HG02970 (cell line): ENCODE data around the gene NEU2.
A peak's percentile ranks its signal among the peaks of the same experiment; 100 is the strongest.
"Not testable (repeated sequence)": the region's sequence is repeated elsewhere in the genome, so short reads cannot be mapped to it uniquely, and the experiment has no call there.

Experiments
- ATAC-seq: cut with Tn5 transposase; IDR thresholded peaks from one replicate; pipeline ENCODE4 v1.9.1; 2021; ENCODE audit warnings: mild to moderate bottlenecking, moderate library complexity, moderate number of reproducible peaks; ENCODE audit not compliant: unreplicated experiment, low FRiP score

NEU2 gene

GRCh38 chr2:233053928-233054784 lies 21.7 kb downstream of the NEU2 start:
- ATAC-seq = no peak

- ATAC-seq = no peak
Observed at GRCh38 chr2:233055362-233055761, 22.9 kb downstream of the NEU2 start.

DNA sequence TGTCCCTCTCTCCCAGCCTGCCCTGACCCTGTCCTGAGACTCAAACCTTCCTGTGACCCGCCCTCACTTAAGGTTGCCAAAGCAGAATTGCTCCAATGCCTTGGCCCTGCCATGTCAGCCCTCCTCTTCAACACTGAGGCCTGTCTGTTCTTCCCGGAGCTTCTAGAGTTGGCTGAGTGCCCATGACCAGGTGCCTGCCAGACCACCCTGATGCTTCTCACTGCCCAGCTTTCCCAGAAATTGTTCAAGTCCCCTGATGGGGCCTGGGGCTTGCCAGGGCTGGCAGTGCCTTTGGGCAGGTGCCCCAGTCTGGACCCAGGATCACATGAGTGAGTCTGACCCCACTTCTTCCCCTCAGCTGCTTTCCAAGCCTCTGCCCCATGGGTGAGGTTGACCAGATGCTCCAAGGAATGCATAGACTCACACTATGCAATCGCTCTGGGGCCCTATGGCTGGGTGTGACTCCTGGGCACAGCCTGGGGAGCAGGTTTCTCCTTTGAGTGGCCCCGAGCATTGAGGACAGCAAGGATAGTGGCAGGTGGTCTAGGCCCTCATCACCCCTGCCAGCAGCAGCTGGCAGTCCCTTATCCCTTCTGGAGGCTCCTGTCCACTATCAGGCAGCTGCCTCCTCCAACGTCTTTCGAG lies 24.6 kb downstream of the NEU2 start:
- no peak for ATAC-seq

DNA sequence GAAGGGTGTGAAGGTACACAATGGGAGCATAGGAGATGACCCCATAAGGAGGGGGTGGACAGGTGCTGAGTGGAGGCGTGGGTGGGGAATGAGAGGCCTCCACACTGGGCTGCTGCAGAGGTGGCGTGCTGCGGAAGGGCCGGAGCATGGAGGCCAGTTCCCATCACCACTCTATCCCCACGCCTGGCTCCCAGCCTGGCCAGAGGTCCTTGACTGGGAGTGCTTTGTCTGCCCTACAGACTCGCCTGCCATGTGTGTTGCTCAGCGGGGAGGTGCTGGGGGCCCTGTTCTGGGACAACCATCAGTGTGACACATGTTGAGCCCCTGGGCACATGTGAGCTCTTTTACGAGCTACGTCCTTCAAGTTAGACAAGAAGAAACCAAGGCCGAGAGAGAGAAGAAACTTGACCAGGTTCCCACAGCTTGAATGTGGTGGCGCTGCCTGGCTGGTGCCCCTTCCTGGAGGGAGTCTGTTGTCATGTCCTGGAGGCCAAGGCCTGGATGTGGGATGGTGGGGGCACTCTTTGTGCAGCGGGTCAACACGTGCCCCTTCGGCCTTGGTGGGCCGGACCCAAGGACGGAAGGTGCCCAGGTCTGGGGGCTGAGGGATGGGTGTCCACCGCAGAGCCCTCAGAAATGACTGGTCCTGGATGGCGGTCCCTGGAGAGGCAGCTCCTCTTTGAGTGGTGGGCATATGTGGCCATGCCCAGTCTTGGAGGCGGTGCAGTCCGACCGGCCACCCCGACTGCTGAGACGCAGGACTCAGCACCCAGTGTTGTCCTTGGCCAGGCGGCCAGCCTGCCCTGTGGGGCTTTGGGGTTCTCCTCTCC lies 26.5 kb downstream of the NEU2 start:
- no peak for ATAC-seq

- ATAC-seq = no peak
Observed at GRCh38 chr2:233059547-233059796, 27.0 kb downstream of the NEU2 start.

GRCh38 chr2:233059797-233060500 lies 27.5 kb downstream of the NEU2 start, which contains the start of gene INPP5D:
TSS of gene INPP5D (plus strand) at chr2:233060342. CDS start at chr2:233060479, 137 bp downstream.
- ATAC-seq = peak; percentile 24

DNA sequence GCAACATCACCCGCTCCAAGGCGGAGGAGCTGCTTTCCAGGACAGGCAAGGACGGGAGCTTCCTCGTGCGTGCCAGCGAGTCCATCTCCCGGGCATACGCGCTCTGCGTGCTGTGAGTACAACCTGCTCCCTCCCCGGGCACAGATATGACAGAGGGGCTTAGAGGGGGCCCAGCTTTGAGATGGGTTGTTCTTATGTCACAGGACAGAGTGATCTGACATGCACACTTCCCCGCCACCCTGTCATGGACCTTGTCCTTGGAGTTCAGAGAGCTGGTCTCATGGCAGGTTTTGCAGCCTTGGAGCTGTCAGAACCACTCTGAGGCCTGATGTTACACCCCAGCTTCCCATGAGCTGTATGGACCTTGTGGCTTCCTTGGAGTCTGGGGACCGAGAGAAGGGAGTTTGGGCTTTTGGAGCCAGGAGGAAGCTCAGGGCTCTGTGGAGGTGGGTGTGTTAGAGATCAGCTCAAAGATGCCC lies 28.1 kb downstream of the NEU2 start:
- ATAC-seq = no peak

DNA sequence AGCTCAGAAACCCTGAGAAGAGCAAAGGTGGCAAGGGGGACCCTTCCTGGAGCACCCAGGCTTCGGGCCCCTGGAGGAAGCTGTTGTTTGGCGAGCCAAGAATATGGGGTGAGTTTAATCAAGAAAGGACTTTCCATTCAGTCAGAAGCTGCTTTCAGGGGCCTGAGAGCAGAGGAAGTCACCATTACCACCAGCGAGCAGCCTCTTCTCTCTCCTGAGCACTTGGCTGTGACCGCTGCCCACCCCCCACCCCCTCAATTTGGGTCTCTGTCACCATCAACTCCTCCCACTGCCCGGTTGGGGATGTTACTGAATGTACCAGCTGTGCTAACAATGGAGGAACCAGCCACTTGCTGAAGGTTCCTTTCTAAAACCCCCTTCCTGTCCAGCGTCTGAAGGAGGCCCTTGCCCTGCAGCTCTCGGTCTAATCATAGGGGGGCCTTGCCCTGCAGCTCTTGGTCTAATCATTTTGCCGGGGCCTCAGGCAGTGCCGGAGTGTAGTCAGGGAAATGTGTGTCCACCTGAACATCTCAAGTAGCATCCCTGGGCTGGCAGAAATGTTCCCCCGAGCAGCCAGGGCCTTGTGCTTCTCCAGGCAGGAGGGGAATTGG lies 28.6 kb downstream of the NEU2 start:
- no peak for ATAC-seq

- ATAC-seq = no peak
Observed at GRCh38 chr2:233061591-233062450, 29.3 kb downstream of the NEU2 start.

GRCh38 chr2:233062451-233062850 lies 30.0 kb downstream of the NEU2 start:
- no peak for ATAC-seq

DNA sequence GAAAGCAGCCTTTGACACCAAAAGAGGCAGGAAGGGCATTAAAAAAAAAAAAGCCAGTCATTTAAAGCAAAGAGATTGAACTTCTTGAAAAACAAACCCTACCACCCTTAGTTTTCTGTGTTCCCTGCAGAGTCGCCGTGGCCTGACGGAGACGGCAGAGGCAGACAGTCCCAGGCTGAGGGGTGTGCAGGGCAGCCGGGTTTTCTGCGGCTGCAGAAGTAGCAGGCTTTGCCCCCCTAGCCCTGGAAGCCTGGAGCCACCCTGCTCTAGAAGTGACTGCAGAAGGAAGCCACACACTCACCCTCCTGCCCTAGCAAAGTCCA lies 30.4 kb downstream of the NEU2 start:
- ATAC-seq = no peak

DNA sequence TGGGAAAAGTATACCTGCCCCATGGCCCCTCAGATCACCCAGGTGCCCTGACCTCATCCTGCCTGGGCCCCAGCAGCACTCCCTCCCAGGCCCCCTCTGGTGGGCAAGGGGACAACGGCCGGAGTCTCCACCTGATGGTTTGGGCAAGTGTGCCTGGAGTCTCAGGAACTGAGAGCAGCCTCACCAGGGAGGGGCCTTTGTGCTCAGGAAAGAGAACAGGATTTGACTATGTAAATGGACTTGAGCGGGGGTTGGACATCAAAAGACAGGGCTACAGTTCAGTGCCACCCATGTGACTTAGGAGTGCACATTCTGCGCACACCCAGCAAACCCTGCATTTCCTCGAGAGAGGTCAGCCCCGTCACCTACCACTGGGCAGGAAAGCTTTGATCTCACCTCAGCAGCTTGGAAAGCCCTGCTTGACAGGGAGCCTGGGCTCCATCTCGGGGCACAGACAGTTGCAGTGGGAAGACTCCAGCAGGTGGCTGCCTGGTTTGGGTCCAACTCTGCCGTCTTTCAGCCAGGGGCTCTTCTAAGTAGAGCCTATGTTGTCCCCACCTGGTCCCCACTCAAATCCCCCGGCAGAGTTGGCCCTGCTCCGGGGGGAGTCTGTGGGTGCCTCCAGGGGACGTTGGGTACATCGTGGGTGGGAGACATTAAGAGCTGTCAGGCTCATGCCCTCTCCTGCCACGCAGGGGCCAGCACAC lies 30.9 kb downstream of the NEU2 start:
- peak; percentile 39 for ATAC-seq

- no peak for ATAC-seq
Observed at GRCh38 chr2:233063976-233064411, 31.5 kb downstream of the NEU2 start.

- no peak for ATAC-seq
Observed at GRCh38 chr2:233064530-233065199, 32.2 kb downstream of the NEU2 start.

DNA sequence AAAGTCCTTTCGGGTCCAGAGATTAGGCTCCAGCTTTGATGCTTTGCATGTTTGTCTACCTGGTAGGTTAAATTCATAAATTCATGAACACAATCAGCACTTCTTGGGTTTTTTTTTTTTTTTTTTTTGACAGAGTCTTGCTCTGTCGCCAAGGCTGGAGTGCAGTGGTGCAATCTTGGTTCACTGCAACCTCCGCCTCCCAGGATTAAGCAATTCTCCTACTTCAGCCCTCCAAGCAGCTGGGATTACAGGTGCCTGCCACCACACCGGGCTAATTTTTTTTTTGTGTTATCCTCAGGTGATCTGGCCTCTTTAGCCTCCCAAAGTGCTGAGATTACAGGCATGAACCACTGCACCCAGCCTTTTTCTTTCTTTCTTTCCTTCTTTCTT lies 32.7 kb downstream of the NEU2 start:
- ATAC-seq = not testable (repeated sequence)

- ATAC-seq = no peak
Observed at GRCh38 chr2:233065954-233066470, 33.5 kb downstream of the NEU2 start.

DNA sequence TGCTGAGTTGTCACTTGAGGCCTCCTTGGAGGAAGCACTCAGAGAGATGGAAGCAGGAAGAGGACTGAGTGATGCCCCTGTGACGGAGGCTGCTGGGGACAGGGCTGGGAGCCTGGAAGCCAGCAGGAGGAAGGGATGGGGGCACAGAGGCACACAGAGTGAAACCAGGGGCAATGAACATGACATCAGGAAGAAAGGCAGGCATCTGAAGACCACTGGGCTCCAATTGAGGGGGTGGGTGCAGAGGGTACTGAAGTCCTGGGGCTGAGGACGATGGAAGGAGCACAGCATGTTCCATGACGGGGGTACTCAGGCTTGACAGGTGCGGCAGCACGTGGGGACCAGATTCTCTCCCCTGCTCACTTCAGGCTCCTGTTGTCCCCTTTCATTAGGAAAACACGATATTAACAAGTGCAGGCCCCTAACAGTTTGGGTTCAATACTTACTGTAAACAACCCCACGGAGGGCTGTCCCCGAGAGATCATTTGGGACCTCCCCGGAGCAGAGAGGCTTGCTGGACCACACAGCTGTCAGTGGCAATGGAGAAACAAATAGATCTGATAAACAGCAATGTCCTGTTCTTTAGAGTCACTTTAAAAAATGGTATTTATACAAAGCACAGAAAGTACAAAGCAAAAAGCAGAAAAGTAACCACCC lies 36.4 kb downstream of the NEU2 start:
- ATAC-seq = no peak
